Ammon's horn (tissue), 1 donor: ENCODE results near the gene HCFC2.
"Not testable (repeated sequence)": the region's sequence is repeated elsewhere in the genome, so short reads cannot be mapped to it uniquely, and the experiment has no call there.

Experiments
- DNase-seq: peaks from one replicate; pipeline ENCODE4 v3.0.0-alpha.2; 2016; ENCODE audit warnings: low spot score

Gene HCFC2

DNA sequence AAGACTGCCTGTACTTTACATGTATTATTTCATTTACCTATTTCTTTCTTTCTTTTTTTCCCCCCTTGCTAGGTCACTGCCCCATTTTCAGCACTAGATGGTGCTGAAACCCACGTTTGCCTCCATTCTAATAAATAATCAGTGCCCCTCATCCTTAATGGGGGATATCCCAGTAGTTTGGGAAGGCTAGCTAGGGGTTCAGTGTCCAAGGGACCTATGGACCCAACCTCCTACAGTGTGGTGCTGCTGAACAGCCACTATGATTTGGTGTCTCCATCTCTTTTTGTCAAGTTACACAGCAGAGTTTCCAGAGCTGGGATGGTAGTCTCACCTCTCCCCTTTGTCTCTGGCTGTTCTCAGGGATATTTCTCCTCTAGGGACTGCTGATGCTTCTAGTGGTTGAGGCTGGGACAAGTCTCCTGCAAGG is 6.5 kb upstream of the HCFC2 start:
- no peak for DNase-seq

DNA sequence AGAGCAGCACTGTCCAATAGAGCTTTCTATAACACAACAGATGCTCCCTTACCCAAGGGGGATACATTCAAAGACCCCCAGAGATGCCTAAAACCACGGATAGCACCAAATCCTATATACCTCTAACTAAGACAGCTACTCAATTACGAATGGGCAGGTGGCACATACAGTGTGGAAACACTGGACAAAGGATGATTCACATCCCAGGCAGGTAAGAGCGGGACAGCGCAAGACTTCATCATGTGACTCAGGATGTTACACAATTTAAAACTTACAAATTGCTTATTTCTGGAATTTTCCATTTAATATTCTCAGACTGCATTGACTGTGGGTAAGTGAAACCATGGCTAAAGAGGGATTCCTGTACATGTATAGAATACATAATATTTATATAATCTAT is 5.5 kb upstream of the HCFC2 start:
- no peak for DNase-seq

DNA sequence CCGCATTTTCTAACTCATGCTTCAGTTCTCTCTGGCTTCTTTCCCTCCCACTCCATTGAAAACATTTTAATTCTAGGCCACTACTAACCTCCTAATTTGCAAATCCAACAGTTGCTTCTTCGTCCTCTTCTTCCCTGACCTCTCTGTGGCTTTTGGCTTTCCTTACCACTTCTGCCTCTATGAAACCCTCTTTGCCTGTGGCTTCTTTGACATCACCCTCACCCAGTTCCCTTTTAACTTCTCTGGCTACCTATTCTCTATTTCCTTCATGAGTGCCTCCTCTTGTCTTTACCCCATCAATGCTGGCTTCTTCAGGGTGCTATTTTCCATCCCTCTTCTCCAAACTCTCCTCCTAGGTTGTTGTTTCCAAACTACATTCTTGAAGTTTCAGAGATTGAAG is 4.4 kb upstream of the HCFC2 start:
- DNase-seq = no peak

DNA sequence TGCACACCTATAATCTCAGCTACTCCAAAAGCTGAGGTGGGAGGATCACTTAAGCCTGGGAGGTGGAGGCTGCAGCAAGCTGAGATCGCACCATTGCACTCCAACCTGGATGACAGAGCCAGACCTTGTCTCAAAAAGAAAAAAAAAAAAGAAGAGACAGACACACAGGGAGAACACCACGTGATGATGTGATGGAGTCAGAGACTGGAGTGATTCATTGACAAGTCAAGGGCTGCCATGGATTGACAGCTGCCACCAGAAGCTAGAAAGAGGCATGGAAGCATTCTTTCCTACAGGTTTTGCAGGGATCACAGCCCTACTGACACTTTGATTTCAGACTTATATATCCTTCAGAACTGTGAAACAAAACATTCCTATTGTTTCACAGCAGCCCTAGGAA is 3.5 kb upstream of the HCFC2 start:
- DNase-seq = no peak

DNA sequence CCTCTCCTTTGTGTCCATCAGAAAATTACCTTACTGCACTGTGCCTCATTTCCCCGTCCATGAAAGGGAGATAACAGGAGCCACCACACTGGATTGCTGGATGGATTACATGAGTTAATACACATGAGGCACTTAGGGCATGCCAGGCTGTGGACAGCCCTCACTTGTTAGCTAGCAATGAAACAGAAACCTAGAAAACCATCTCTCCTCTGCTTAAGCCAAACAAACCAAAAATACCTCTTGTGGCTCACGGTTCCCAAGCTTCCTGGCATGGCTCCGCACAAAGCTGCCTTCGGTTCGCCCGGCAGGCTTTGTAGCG is 660 bp upstream of the HCFC2 start:
- DNase-seq = no peak

DNA sequence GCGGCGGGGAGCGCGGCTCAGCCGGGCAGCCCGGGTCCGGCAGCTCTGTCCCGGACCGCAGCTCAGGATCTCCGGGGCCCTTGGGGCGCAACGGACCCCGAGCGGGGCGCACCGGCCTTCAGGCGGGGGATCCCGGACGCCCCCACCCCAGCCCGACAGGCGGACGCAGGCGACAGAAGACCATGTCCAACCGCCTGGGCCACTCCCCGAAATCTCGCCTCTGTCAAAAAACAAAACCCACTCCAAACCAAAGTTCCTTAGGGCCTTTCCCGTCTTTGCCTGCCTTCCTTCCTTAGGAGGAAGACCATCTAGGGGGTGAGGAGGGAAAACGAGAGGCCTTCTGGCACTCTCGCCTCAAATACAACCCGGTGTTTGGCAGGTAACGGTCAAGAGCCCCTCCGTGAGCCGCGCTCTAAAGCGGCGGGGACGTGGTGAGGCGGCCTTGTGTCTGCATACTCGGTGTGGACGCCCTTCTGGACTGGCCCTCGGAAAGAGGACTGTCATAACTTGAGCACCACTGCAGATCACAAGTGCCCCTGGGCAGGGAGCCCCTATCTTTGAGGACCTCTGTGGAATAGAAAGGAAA is 604 bp downstream of the HCFC2 start:
- peak; percentile 21 for DNase-seq

DNA sequence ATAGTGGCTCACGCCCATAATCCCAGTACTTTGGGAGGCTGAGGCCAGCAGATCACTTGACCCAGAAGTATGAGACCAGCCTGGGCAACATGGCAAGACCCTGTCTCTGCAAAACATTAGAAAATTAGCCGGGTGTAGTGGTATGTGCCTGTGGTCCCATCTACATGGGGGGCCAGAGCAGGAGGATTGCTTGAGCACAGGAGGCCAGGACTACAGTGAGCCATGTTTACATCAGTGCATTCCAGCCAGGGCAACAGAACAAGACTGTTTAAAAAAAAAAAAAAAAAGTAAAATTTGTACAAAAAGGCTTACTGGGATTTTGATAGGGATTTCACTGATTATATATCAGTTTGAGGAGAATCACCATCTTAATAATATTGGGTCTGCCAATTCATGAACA is 7.8 kb downstream of the HCFC2 start:
- DNase-seq = no peak

DNA sequence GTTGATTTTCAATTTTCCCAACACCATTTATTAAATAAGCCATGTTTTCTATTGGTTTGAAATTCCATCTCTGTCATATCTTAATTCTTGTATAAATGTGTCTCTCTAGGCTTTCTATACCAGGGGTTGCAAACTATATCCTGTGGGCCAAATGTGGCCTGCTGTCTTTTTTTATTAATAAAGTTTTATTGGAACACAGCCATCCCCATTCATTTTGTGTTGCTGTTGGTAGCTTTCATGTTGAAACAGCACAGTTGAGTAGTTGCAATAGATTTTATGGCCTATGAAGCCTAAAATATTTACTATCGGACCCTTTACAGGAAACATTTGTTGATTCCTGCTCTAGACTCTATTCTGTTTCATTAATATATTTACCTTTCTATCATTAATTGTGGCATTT is 9.4 kb downstream of the HCFC2 start:
- DNase-seq = no peak

DNA sequence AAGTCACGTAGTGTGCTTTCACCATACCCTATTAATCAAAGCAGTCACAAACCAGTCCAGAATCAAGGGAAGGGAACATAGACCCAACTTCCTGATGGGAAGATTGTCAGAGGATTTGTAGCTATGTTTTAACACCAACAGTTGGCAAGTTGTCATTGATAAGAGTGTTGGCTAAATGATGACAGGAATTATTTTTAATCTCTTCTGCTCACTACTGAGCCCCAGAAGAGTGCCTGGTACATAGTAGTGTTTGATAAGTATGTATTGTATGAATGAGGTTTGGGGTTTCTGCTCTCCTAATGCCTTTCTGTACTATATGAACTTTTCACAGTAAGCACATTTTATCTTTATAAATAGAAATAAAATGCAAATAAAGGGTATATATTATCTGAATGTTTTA is 14.7 kb downstream of the HCFC2 start:
- no peak for DNase-seq

DNA sequence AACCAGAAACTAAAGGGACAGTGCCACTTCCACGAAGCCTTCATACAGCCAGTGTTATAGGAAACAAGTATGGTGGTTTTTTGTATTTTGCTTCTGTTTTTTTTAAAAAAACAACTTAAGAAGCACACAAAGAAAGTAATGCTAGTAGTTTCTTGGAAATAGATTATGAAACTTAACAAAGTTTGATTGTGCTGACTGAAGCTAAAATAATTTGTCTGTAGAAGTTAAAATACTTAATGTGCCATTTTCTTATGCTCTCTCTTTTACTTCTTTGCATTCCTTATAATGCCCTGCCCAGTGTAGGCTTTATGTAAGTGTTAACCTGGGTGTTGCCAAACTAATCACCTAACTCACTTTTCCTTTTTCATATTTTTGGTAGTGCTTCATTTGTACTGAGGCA is 16.4 kb downstream of the HCFC2 start:
- no peak for DNase-seq

DNA sequence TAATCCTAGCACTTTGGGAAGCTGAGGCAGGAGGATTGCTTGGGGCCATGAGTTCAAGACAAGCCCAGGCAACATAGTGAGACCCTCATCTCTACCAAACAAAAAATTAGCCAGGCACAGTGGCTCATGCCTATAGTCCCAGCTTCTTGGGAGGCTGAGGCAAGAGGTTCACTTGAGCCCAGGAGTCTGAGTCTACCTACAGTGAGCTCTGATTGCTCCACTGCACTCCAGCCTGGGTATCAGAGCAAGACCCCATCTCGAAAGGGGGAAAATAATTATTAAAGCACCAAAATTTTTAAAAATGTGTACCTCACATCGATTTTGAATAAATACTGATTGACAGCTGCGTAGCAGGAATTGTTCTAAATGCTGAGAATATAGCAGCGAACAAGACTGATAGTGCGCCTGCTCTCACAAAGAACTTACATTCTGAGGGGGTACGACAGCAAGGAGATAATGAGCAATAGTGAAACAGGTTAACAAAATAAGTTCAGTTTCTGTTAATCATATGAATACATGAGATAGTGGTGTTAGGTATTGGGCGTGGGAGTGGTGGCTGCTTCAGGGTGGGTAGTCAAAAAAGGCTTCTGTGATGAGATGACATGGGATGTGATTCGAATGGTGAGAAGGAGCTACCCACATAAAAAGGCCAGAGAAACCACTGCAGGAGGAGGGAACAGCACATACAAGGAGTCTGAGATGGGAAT is 19.6 kb downstream of the HCFC2 start:
- no peak for DNase-seq

DNA sequence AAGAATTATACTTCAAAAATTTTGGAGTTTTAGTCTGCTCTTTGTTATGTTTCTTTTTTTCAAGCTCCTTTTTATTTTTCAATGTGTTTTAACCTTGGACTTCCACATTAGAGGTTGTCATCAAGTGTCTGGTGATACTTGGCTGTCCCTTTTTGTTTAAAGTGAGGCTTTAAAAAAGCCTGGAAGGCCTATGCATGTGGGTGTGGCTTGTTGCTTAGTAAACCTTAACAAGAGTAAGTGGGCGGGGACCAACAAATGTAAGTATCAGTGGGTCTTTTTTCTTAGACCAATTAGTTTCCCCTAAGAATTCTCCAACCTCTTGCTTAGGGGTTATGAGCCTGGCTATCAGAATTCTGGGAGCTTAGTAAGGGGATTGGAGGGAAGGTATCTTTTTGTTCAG is 26.4 kb downstream of the HCFC2 start:
- DNase-seq = no peak

DNA sequence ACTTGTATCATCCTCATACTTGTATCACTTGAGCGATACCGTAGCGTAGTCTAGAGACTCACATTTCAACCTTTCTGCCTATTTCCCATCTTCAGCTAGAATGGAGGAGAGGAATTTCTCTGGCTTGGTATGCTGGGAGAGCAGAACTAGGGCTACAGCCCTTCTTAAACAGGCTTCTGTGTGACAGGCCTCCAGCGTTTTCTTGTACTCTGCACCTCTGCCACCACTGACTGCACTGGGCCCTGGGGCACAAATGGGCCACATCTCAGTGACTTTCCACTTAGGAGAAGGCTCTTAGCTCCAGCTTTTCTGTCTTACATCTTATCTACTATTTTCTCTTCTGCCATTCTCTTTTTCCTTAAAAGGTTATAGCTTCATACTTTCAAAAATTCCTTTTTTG is 26.8 kb downstream of the HCFC2 start:
- no peak for DNase-seq

DNA sequence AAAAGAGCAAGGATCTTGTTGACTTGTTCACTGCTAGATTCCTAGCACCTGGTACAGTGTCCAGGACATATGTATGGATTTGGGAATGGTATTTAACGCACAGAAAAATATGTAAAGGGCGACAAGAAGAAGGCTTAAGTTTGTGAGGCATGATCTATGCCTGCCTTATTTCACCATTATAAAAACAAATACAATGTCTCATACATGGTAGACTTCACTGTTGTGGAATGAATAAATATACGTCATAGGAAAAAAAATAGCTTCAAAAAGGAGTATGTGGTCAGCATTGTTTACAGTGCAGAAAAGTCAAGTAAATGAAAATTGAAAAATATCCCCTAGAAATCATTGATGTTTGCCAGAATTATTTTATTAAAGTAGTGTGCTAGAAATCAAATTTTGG is 30.0 kb downstream of the HCFC2 start:
- DNase-seq = no peak

DNA sequence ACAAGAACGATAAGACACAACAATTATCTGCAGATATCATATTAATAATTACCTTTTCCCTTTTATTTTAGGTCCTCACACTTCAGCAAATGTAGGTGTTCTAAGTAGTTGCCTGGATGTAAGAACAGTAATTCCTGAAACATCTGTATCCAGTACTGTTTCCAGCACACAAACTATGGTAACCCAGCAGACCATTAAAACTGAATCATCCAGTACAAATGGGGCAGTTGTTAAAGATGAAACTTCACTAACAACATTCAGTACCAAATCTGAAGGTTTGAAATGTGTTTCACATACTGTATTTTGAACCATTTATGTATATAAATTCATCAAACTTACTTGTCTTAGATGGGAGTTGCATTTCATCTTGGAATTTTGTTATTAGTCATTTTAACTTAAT is 31.0 kb downstream of the HCFC2 start:
- DNase-seq = no peak

DNA sequence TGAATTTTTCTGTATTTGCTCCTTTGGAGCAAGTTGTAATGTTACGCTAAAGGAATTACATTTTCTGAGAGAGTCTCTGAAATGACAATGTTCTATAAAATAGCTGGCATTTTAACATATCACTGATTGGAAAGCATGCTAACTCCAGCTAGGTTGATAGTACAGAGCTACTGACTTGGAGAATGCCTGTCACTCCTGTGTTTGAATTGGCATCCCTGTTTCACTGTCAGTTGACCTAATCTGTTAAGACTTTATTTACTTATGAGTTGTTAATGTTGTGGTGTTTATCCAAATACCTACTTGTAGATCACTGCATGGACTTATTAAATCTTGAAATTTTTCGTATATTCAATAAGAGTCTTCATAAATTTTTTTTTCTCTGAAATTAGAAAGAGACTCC is 33.6 kb downstream of the HCFC2 start:
- DNase-seq = no peak

DNA sequence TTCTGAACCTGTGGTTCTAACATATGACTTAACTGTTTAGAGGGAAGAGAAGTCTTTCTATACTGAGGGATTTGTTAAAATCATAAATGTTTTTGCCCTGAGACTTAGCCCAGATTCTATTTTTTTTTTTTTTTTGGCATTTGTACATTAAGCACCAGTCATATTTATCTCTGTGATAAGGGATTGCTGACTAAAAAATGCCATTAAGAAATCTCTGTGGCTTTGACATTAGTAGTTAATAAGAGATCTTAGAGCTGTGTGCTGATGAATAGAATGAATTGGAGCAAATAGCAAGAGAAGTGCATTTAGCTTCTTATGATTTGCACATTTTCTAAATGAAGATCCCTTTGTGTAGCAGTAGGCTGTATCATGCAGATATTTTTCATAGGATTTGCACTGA is 41.1 kb downstream of the HCFC2 start:
- no peak for DNase-seq

DNA sequence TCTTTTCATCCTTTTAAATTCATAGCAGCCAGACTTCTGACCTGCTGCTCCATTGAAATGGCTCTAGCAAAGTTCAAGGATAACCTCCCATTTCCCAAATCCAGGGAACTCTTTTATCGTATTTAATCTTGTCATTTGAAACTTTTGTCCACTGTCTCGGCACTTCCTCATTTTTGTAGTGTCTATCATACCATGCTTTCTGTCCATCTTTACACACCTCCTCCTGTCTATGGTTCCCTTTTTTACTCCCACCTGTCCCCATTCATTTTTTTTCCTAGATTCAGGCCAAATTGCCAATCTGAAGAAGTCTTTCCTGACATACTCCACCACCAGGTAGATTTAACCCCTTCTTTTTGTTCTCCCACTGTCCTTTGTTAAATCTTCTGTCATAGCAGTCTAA is 42.6 kb downstream of the HCFC2 start:
- DNase-seq = no peak

DNA sequence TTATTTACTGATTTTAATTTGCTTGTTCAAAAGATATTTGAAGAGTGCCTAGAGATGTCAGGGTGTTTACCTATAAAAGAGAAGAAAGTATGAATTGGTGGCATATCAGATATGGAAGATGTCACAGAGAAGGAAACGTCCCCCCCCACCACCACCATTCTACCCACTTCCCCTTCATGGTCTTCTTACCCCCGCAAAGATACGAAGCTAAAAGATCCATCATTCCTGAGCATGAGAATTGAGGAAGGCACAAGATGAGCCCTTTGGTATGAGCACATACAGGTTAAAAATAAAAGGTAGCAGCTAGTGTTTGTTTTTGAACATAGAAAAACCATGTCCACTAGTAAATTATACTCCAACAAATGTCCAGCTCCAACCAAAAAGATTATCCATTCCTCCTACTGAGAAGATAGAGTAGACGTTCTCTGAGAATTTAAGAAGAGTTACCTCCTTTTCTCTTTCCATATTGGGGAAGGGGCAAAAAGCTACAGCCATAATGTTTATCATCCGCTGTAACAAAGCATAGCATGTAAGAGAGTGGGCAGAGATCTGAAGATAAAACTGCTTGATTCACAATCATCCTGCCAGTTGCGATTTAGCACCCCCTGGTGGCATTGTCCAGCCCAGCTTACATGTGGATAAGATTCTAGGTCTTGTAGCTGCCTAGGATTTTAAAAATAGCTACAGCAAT is 44.6 kb downstream of the HCFC2 start:
- DNase-seq = peak; percentile 91

DNA sequence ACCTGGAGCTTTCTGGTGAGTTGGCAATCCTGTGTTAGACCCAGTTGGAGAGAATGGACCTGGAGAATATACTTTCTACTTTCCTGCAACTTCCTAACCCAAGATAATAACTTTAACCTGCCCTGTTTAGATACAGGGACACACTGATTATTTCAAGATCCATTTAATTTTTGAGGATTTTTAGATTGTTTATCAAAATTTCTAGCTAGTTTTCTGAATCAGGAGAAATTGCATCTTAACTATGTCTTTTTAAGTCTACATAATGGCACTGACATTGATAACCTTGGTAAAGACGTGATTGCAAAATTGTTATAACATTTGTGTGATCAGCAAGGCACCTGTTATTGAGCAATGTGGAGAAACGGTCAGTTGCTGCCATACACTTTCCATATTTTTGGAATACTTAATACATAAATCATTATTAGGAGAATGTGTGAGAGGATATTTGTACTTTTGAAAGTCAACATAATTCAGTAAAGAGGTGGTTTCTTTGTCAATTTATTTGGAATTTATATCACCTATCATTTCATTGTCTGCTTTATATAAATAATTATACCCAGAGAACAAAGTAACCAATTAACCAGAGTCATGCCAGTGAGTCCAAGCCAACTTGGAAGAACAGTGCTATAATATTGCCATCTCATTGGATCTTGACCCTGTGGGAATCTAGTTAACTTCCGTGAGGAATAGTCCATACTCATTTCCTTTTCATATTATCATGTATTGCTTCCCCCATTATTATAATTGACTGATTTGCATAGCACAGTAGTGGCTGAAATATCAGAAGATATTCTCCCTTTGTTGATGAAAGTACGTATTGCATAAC is 45.3 kb downstream of the HCFC2 start:
- no peak for DNase-seq

DNA sequence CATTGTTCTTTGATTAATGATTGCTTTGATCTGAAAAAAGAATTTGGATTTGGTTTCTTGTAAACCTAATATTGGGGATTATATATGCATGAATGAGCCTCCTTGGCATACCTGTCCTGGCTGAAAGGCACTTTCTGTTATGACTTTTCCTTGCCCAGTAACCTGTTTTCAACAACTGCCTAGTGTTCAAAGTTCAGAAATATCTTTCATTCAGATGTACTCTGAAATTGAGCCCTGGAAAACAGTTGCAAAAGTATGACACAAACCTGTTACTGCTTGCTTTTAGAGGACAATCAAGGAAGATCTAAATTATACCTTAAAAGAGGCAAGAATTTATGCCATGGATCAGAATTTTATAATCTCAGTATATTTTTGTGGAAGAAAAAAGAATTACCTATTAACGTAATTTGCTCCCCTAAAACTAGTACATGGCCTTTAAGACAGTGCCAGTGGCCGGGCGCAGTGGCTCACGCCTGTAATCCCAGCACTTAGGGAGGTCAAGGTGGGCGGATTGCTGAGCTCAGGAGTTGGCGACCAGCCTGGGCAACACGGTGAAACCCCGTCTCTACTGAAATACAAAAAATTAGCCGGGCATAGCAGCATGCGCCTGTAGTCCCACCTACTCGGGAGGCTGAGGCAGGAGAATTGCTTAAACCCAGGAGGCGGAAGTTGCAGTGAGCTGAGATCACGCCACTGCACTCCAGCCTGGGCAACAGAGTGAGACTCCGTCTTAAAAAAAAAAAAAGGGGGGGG is 50.7 kb downstream of the HCFC2 start:
- not testable (repeated sequence) for DNase-seq

DNA sequence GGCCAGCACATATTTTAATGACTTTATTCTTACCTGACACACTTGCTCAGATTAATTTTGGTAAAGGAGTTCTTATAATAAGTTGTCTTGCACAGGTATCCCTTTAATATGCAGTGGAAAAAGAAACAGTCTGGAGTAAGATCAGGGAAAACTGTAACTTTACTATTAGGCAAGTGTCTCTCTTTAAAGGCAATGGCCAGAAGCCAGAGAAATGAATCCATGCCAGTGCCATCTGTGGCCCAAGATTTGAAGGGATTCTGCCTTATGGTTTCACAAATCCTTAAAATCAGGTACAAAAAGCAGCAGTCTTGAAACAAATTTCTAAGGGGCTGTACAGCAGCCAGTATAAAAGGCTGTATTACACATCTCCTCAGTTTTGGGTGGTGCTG is 51.2 kb downstream of the HCFC2 start:
- DNase-seq = no peak
